ENCODE data around the gene PERP.
"Not testable (repeated sequence)": the region's sequence is repeated elsewhere in the genome, so short reads cannot be mapped to it uniquely, and the experiment has no call there.

The PERP gene

GRCh38 chr6:138105446-138105845 lies 1.8 kb downstream of the PERP start:
- no peak for DNase-seq (ENCODE audit: low read depth)

DNA sequence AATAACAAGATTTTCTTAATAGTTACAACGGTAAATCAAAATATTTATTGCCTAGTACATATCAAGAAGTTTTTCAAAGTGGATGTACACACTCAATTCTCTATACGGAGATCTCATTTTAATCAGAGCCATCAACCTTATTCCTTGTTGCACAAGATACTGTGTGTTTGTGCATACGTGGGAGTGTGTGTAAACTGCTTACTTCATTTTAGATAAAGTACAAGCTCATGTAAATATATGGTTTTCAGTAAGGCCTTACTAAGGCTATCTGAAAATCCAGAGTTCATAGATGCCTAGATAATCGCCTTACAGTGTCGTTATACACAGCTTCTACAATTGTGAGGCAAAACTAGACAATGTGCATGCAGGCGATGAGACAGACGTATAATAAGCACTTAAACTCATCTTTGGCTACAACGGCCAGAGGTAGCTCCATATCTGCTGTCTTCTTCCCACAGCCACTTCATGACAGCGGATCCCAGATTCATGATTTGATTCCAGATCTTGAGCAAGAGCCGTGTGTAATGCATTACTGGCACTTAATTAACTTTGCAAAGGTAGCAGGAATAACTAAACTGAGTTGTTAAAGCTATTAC lies 2.5 kb downstream of the PERP start:
- no peak for DNase-seq (ENCODE audit: low read depth)

DNA sequence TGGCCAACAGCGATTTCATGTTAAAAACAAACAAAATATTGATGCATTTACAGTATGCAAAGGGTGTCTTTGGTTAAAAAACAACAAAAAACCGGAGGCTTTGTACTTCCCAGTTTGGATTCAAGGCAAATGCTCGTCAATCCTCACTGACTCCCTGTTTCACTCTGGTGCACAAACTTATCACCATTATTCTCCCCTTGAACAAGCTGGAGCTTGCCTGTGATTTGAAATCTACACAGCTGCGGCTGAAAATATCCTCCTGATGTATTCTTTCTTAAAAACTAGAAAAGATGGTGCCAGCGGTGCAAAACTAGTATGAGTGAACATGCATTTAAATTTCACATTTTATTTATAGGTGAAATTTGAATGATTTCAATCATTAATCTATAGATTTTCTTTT lies 3.3 kb downstream of the PERP start:
- no peak for DNase-seq (ENCODE audit: low read depth)

GRCh38 chr6:138101946-138102731 lies 5.1 kb downstream of the PERP start:
- DNase-seq (ENCODE audit: low read depth), result no peak

- DNase-seq (ENCODE audit: low read depth), result peak; percentile 95
Observed at GRCh38 chr6:138099832-138100231, 7.4 kb downstream of the PERP start.

- no peak for DNase-seq (ENCODE audit: low read depth)
Observed at GRCh38 chr6:138098306-138098705, 8.9 kb downstream of the PERP start.

DNA sequence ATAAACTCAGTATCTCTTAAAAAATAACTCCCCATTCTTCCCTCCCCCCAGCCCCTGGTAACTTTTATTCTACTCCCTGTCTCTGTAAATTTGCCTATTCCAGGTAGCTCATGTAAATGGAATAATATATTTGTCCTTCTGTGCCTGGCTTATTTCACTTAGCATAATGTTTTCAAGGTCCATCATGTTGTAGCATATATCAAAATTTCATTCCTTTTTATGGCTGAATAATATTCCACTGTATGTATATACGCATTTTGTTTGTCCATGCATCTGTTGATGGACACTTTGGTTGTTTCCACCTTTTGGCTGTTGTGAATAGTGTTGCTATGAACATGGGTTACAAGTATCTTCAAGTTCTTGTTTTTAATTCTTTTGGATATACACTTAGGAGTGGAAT lies 13.0 kb downstream of the PERP start:
- DNase-seq (ENCODE audit: low read depth), result no peak

GRCh38 chr6:138093632-138094031 lies 13.6 kb downstream of the PERP start:
- DNase-seq (ENCODE audit: low read depth), result no peak

GRCh38 chr6:138092686-138093085 lies 14.5 kb downstream of the PERP start:
- no peak for DNase-seq (ENCODE audit: low read depth)

- no peak for DNase-seq (ENCODE audit: low read depth)
Observed at GRCh38 chr6:138089325-138089724, 17.9 kb downstream of the PERP start.

DNA sequence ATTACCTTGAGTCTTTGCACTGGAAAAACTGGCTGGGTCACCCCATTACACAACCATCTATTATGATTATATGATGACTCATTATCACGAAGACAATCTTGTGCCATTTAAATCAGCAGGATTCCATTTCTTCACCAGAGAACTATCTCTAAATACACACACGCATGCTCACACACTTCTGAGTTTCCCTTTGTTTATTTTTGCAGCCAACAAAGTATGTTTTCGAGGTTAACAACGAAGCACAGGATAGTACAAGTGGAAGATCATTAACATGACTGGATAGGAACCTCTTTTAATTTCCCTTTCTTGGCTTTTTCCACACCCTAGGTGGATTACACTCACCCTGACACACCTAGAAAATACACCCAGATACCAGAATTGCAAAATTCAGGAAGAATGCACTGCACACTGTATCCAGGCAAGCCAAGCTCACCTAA lies 18.9 kb downstream of the PERP start:
- peak; percentile 96 for DNase-seq (ENCODE audit: low read depth)

DNA sequence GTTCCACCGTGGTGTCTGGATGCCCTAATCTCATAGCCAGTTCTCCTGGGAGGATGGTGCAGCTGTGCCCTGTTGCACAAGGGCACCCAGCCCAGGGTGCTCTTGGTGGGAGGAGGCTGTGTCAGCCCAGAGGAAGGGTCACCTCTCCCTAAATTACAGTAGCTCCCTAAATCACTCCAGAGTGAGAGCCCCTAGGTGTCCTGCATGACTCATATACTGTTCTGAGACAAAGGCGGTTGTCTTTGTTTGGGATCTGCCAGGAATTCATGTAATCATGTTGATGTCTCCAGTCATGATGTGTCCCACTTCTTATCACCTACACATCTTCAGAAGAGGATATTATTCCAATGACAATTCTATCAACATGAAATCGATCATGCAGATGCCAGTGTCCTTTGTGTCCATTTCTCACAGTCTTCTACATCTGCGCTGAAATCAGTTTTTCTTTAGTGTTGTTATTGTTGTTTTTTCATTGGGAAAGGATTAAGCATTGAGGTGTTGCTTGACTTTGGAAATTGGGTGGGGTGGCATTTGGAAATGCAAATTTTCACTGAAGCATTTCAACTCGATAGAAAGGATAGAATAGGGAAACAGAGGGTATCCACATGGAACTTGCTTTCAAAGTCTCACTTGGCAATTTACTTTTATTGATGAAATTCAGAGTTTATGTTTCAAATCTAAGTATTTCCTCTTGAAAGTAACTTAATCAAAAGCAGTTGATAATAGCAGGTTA lies 19.5 kb downstream of the PERP start:
- DNase-seq (ENCODE audit: low read depth), result peak; percentile 52

DNA sequence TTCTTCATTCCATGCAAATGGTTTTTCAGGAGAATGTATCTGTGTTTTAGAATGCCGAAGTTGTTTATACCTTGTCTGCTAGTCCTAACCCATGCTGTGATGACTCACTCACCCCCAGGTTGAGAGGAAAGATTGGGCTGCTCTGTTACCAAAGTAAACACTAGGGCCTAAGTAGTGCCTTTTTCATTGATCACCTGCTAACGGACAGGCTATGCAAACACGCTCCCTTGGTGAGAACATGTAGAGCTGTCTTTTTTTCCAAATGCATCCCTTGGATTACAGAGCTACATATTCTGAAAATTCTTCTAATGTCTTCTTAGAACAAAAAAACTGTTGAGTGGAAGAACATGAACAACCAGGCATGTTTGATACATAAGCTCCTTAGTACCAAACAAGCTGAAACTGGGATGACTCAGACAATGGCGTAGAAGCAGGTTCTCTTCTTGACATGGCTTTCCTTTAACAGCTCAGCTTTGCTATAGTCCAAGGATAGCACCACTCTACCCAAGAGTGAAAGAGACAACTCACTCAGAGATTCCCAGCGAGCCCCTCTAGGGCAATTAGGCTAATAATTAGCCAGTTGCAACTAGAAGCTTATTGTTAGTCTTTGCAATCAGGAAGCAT lies 20.5 kb downstream of the PERP start:
- peak; percentile 86 for DNase-seq (ENCODE audit: low read depth)

DNA sequence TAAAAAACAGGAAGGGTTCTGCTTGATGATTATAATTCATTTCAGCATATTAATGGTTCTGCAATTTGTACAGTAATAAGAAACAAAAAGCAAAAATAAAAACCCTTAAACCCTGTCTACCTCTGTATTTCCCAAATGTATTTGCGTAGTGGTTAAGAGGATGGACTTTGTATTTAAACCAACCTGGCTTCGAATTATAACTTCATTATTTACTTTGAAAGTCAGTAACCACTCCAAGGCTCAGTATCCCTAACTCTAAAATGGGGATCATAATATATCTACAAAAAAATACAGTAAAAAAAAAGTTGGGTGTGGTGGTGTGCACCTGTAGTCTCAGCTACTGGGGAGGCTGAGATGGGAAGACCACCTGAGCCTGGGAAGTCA lies 21.4 kb downstream of the PERP start:
- no peak for DNase-seq (ENCODE audit: low read depth)

DNA sequence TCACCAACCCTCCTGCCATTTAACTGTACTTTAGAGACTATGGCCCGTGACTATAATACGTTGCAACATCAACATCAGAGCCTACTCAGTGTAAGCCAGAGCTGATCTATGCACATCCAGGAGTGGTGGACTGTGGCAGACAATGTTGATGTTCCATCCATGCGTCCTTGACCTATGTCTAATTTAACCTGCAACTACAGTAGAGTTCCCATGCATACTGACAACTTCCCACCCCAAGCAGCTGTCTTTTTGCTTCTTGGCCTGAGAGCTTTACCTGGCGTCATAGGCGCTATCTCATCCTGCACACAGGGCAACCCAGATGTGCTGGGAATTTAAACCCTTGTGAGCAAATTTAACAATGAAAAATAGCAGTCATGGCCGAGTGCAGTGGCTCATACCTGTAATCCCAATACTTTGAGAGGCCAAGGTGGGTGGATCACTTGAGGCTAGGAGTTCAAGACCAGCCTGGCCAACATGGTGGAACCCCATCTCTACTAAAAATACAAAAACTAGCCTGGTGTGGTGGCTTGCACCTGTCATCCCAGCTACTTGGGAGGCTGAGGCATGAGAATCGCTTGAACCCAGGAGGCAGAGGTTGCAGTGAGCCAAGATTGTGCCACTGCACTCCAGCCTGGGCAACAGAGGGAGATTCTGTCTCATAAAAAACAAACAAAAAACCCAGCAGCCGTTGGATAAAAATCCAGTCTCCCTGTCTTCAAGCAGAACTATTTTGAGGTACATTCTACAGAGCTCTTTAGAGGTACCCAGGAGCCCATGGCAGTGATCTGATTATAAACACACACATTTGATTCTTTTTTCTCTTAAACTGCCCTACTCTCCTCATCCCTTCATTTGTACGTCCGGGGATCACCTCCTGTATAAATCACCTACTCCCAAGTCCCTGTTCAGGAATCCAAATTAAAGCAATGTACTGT lies 22.0 kb downstream of the PERP start:
- DNase-seq (ENCODE audit: low read depth), result no peak

GRCh38 chr6:138082232-138082631 lies 25.0 kb downstream of the PERP start:
- DNase-seq (ENCODE audit: low read depth), result no peak

DNA sequence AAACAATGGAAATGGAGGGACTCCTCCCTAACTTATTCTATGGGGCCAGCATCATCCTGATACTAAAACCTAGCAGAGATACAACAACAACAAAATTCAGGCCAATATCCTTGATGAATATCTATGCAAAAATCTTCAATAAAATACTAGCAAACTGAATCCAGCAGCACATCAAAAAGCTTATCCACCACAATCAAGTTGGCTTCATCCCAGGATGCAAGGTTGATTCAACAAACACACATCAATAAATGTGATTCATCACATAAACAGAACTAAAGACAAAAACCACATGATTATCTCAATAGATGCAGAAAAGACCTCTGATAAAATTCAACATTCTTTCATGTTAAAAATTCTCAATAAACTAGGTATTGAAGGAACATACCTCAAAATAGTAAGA lies 27.7 kb downstream of the PERP start:
- DNase-seq (ENCODE audit: low read depth), result not testable (repeated sequence)

- DNase-seq (ENCODE audit: low read depth), result no peak
Observed at GRCh38 chr6:138078491-138078890, 28.7 kb downstream of the PERP start.

DNA sequence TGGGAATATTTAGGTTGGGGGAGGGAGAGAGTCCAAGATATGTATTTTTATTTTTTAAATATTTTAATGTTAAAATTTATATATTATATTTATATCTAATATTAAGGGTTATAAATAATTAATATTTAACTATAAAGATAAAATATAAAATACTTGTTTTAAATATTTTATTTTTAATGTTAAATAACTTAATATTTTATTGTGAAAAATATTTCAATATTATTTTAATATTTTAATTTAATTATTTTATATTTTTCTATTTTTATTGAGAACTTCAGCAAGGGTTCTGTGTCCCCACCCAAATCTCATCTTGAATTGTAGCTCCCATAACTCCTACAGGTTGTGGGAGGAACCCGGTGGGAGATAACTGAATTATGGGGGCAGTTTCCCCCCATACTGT lies 34.0 kb downstream of the PERP start:
- no peak for DNase-seq (ENCODE audit: low read depth)

- DNase-seq (ENCODE audit: low read depth), result peak; percentile 2
Observed at GRCh38 chr6:138063726-138064125, 43.5 kb downstream of the PERP start.

DNA sequence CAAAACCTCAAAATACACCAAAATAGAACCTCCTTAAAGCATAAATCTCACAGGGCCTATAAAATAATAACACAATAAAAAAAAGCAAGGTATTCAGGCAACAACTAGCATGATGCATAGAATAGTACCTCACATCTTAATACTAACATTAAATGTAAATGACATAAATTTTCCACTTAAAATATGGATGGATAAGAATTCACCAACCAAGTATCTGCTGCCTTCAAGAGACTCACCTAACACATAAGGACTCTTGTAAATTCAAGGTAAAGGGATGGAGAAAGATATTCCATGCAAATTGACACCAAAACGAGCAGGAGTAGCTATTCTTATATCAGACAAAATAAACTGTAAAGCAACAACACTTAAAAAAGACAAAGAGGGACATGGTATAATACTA lies 52.2 kb downstream of the PERP start:
- DNase-seq (ENCODE audit: low read depth), result no peak

- DNase-seq (ENCODE audit: low read depth), result no peak
Observed at GRCh38 chr6:138052783-138053182, 54.4 kb downstream of the PERP start.
